Measurements from ENCODE around the gene GREM2. TPM values are rescaled to one million over a fixed set of nuclear protein-coding genes. Genes with fewer than 3 reads are reported as not detected.

The GREM2 gene
- total and polyA plus RNA-seq, 2 experiments from 2014 or later, result 47.8 to 86.5 TPM

GRCh38 chr1:240503036-240503435 is 108.9 kb downstream of the GREM2 start:
- Histone ChIP-seq H3K4me1 (ENCODE audit: insufficient read depth) (peaks cover 29% of the 10 kb centered on the region), H3K27ac (no peak overlapping the region), H3K9ac (no peak overlapping the region), H2AFZ (no peak overlapping the region), H3K9me2 (ENCODE audit: insufficient read depth) (no peaks in the 10 kb centered on the region), H3K4me2 (ENCODE audit: unreplicated experiment) (no peak overlapping the region), H3K79me2 (ENCODE audit: insufficient read depth) (peaks cover 27% of the 10 kb centered on the region; the same call in 1 of the 2 replicates), H3K27me3 (replicated peaks; ENCODE audit: insufficient read depth) (no peaks in the 10 kb centered on the region), H3K4me3 (no peak overlapping the region), H3K36me3 (ENCODE audit: low read depth) (no peaks in the 10 kb centered on the region; the same call in 1 of the 2 replicates), H4K20me1 (ENCODE audit: insufficient read depth) (no peaks in the 10 kb centered on the region), H3K9me3 (ENCODE audit: low read depth) (no peaks in the 10 kb centered on the region), H3F3A (ENCODE audit: insufficient read depth) (peaks cover 80% of the 10 kb centered on the region)
- WGBS, 2 experiments (ENCODE audit: low coverage in 1 of 2, low lambda C conversion rate in 2 of 2, missing lambda C conversion rate in 2 of 2), result 86 to 89% methylated on average over 4 of the region's 4 CpGs
- no peak for DNase-seq
- TF ChIP-seq EZH2 (IDR thresholded peaks at IDR 0.05; ENCODE audit: insufficient read depth, poor library complexity, severe bottlenecking) (no peak), EZH2phosphoT487 (IDR thresholded peaks at IDR 0.05; ENCODE audit: insufficient read depth, low read depth) (no peak)
- in situ Hi-C loops (cut with MboI), result no loop called here

GRCh38 chr1:240501115-240501514 is 110.8 kb downstream of the GREM2 start:
- peak; percentile 46 for DNase-seq
- WGBS, 2 experiments (ENCODE audit: low coverage in 1 of 2, low lambda C conversion rate in 2 of 2, missing lambda C conversion rate in 2 of 2), result 9 to 15% methylated on average over 2 of the region's 2 CpGs
- Histone ChIP-seq H3K4me1 (ENCODE audit: insufficient read depth) (peaks cover 40% of the 10 kb centered on the region), H3K27me3 (replicated peaks; ENCODE audit: insufficient read depth) (no peaks in the 10 kb centered on the region), H3F3A (ENCODE audit: insufficient read depth) (peaks cover 85% of the 10 kb centered on the region), H3K4me3 (no peak overlapping the region), H3K27ac (no peak overlapping the region), H3K9ac (no peak overlapping the region), H3K9me3 (ENCODE audit: low read depth) (no peaks in the 10 kb centered on the region), H3K79me2 (ENCODE audit: insufficient read depth) (peaks cover 19% of the 10 kb centered on the region; the same call in 1 of the 2 replicates), H3K36me3 (ENCODE audit: low read depth) (no peaks in the 10 kb centered on the region; the same call in 1 of the 2 replicates), H3K4me2 (ENCODE audit: unreplicated experiment) (no peak overlapping the region), H4K20me1 (ENCODE audit: insufficient read depth) (no peaks in the 10 kb centered on the region), H3K9me2 (ENCODE audit: insufficient read depth) (no peaks in the 10 kb centered on the region), H2AFZ (no peak overlapping the region)
- in situ Hi-C loops (cut with MboI), result no loop called here
- TF ChIP-seq EZH2 (IDR thresholded peaks at IDR 0.05; ENCODE audit: insufficient read depth, poor library complexity, severe bottlenecking), result no peak
- TF ChIP-seq EZH2phosphoT487 (IDR thresholded peaks at IDR 0.05; ENCODE audit: insufficient read depth, low read depth), result no peak

GRCh38 chr1:240500647-240501046 is 111.3 kb downstream of the GREM2 start:
- in situ Hi-C loops (cut with MboI), result no loop called here
- peak; percentile 47 for DNase-seq

GRCh38 chr1:240499012-240499411 is 112.9 kb downstream of the GREM2 start:
- Histone ChIP-seq H3K36me3 (ENCODE audit: low read depth) (no peaks in the 10 kb centered on the region; the same call in 1 of the 2 replicates), H3K9ac (no peak overlapping the region), H3F3A (ENCODE audit: insufficient read depth) (peaks cover 84% of the 10 kb centered on the region), H3K9me2 (ENCODE audit: insufficient read depth) (no peaks in the 10 kb centered on the region), H3K27ac (no peak overlapping the region), H3K9me3 (ENCODE audit: low read depth) (no peaks in the 10 kb centered on the region), H4K20me1 (ENCODE audit: insufficient read depth) (no peaks in the 10 kb centered on the region), H3K79me2 (ENCODE audit: insufficient read depth) (peaks cover 16% of the 10 kb centered on the region; the same call in 1 of the 2 replicates), H3K4me1 (ENCODE audit: insufficient read depth) (peaks cover 40% of the 10 kb centered on the region), H2AFZ (no peak overlapping the region), H3K4me2 (ENCODE audit: unreplicated experiment) (no peak overlapping the region), H3K4me3 (no peak overlapping the region), H3K27me3 (replicated peaks; ENCODE audit: insufficient read depth) (no peaks in the 10 kb centered on the region)
- in situ Hi-C loops (cut with MboI), result no loop called here
- WGBS, 2 experiments (ENCODE audit: low coverage in 1 of 2, low lambda C conversion rate in 2 of 2, missing lambda C conversion rate in 2 of 2), result 90 to 96% methylated on average over 2 of the region's 2 CpGs
- TF ChIP-seq EZH2 (IDR thresholded peaks at IDR 0.05; ENCODE audit: insufficient read depth, poor library complexity, severe bottlenecking) (no peak), EZH2phosphoT487 (IDR thresholded peaks at IDR 0.05; ENCODE audit: insufficient read depth, low read depth) (no peak)
- peak; percentile 78 for DNase-seq

More at GRCh38 chr1:240500647-240501046, 111.3 kb downstream of the GREM2 start:
- Histone ChIP-seq H4K20me1 (ENCODE audit: insufficient read depth) (no peaks in the 10 kb centered on the region), H3K9ac (no peak overlapping the region), H3K4me1 (ENCODE audit: insufficient read depth) (peaks cover 40% of the 10 kb centered on the region), H3K4me3 (no peak overlapping the region), H3K4me2 (ENCODE audit: unreplicated experiment) (no peak overlapping the region), H3K36me3 (ENCODE audit: low read depth) (no peaks in the 10 kb centered on the region; the same call in 1 of the 2 replicates), H3K27me3 (replicated peaks; ENCODE audit: insufficient read depth) (no peaks in the 10 kb centered on the region), H3K9me3 (ENCODE audit: low read depth) (no peaks in the 10 kb centered on the region), H3K27ac (no peak overlapping the region), H3K79me2 (ENCODE audit: insufficient read depth) (peaks cover 19% of the 10 kb centered on the region; the same call in 1 of the 2 replicates), H3K9me2 (ENCODE audit: insufficient read depth) (no peaks in the 10 kb centered on the region), H2AFZ (no peak overlapping the region), H3F3A (ENCODE audit: insufficient read depth) (peaks cover 85% of the 10 kb centered on the region)
- WGBS, 2 experiments (ENCODE audit: low coverage in 1 of 2, low lambda C conversion rate in 2 of 2, missing lambda C conversion rate in 2 of 2), result 45 to 48% methylated on average over 4 of the region's 4 CpGs
- no peak for TF ChIP-seq EZH2 (IDR thresholded peaks at IDR 0.05; ENCODE audit: insufficient read depth, poor library complexity, severe bottlenecking)
- TF ChIP-seq EZH2phosphoT487 (IDR thresholded peaks at IDR 0.05; ENCODE audit: insufficient read depth, low read depth), result no peak
